Right lobe of liver (tissue), 6 donors: ENCODE data around the gene EGF. TPM values are rescaled to one million over a fixed set of nuclear protein-coding genes. Genes with fewer than 3 reads are reported as not detected.

Experiments used
- ATAC-seq, 4 donors: fragments of 200-7000 bp; cut with Tn5 transposase; one replicate each; pipeline ENCODE4 v1.9.1; 2020; ENCODE audit warnings: mild to moderate bottlenecking in 4 of 4, moderate library complexity in 4 of 4
- DNase-seq, 3 donors: peaks; one replicate each; pipeline ENCODE4 v3.0.0-alpha.2; 2020
- H3K27ac ChIP-seq, 3 donors: fragments of 200-600 bp; one replicate each; pipeline ENCODE4 v1.8.0; 2022
- H3K27me3 ChIP-seq, 2 donors: fragments of 200-600 bp; one replicate each; pipeline ENCODE4 v1.8.0; 2022
- H3K36me3 ChIP-seq, 4 donors: fragments of 200-600 bp; sonication (generic) in 1 of 4; one replicate each; pipeline versions ENCODE4 v1.5.1 to v1.8.0; 2017 to 2022; ENCODE audit warnings: control low read depth in 1 of 4
- H3K4me1 ChIP-seq, 4 donors: fragments of 200-600 bp; sonication (generic) in 1 of 4; one replicate each; pipeline versions ENCODE4 v1.5.1 to v1.8.0; 2017 to 2022; ENCODE audit warnings: control low read depth in 1 of 4
- H3K4me3 ChIP-seq, 3 donors: fragments of 200-600 bp; one replicate each; pipeline ENCODE4 v1.8.0; 2022
- H3K9me3 ChIP-seq, 4 donors: fragments of 200-600 bp; sonication (generic) in 1 of 4; one replicate each; pipeline versions ENCODE4 v1.5.1 to v1.8.0; 2017 to 2022; ENCODE audit warnings: control low read depth in 1 of 4
- POLR2A ChIP-seq: fragments of 450-650 bp; IDR thresholded peaks from one replicate; pipeline ENCODE4 v1.6.1; 2017; ENCODE audit warnings: antibody characterized with exemption, mild to moderate bottlenecking
- WGBS: methylation state at CpG from one replicate; pipeline ENCODE4 v1.1.6; 2018; ENCODE audit warnings: low coverage, low lambda C conversion rate; ENCODE audit not compliant: insufficient coverage; ENCODE audit errors: missing lambda C conversion rate; 5-methylcytosine and 5-hydroxymethylcytosine counted together
- intact Hi-C, 2 donors: fragments of 100-400 bp; cut with DNase I; formaldehyde crosslinking; loops; one replicate each; pipeline versions ENCODE4 v1.11.2 to v1.14.1; 2022
- small RNA-seq, 2 experiments: library from RNA; depleted of rRNA; stranded (forward); fragments of <200 nt; gene quantifications; one replicate each; pipeline ENCODE3, GENCODE V24; 2016
- total RNA-seq, 6 experiments: library from RNA; depleted of rRNA in 2 of 6; stranded (reverse); fragments of >200 nt in 2 of 6; fragmentation: NEBNext Ultra II Directional in 3 of 6; extraction: Animal tissue kit (Norgen Biotek cat#: 25700) in 3 of 6; gene quantifications; one replicate each; pipeline versions ENCODE4 v1.1.0 to v1.2.4, GENCODE V29; 2016 to 2023
- TF ChIP-seq, protein P1 (sequence below), 4 donors: fragments of 200-600 bp in 3 of 4; fragments of 450-650 bp in 1 of 4; IDR thresholded peaks; one replicate each; pipeline versions ENCODE4 v1.5.1 to v1.8.0; 2016 to 2022; ENCODE audit warnings: antibody characterized with exemption in 4 of 4, mild to moderate bottlenecking in 2 of 4
- donor health status: DM: no; HTN: yes; CAD: no.
- donor health status: DM: no; HTN: no; CAD: no.
- donor health status: DM: no; HTN: no; CAD: no.
- donor health status: DM: no; HTN: yes; CAD: no.
- donor health status: DM: no; HTN: yes; CAD: no.

EGF gene
- total RNA-seq, 6 experiments from 2014 or later: not detected

GRCh38 chr4:110058677-110059076 is 146.0 kb downstream of the EGF start:
- Histone ChIP-seq H3K4me3 (no peak overlapping the region), H3K4me1 (peaks cover 0 to 66% (median 16%) of the 10 kb centered on the region in 4 donors), H3K27me3 (no peaks in the 10 kb centered on the region), H3K27ac (no peak overlapping the region), H3K36me3 (no peaks in the 10 kb centered on the region), H3K9me3 (no peaks in the 10 kb centered on the region)
- intact Hi-C loops: no loop called here
- DNase-seq (no peak), ATAC-seq (no peak)
- TF ChIP-seq, protein P1, sequence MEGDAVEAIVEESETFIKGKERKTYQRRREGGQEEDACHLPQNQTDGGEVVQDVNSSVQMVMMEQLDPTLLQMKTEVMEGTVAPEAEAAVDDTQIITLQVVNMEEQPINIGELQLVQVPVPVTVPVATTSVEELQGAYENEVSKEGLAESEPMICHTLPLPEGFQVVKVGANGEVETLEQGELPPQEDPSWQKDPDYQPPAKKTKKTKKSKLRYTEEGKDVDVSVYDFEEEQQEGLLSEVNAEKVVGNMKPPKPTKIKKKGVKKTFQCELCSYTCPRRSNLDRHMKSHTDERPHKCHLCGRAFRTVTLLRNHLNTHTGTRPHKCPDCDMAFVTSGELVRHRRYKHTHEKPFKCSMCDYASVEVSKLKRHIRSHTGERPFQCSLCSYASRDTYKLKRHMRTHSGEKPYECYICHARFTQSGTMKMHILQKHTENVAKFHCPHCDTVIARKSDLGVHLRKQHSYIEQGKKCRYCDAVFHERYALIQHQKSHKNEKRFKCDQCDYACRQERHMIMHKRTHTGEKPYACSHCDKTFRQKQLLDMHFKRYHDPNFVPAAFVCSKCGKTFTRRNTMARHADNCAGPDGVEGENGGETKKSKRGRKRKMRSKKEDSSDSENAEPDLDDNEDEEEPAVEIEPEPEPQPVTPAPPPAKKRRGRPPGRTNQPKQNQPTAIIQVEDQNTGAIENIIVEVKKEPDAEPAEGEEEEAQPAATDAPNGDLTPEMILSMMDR (IDR thresholded peaks at IDR 0.05): no peak
- no peak for TF ChIP-seq POLR2A
- 100% methylated on average over 1 of the region's 1 CpG for WGBS

GRCh38 chr4:110059556-110060191 is 147.0 kb downstream of the EGF start:
- intact Hi-C loops: loop anchor here in 1 of 2 donors (5.0 kb wide), 1 partner anchor 148 kb away; no protein-coding TSS in a partner anchor
- H3K4me3 ChIP-seq: no peak overlapping the region
- ATAC-seq: no peak

GRCh38 chr4:110061076-110061475 is 148.4 kb downstream of the EGF start:
- 60% methylated on average over 2 of the region's 2 CpGs for WGBS
- intact Hi-C loops: loop anchor here in 1 of 2 donors (5.0 kb wide), 1 partner anchor 146 kb away; no protein-coding TSS in a partner anchor
- TF ChIP-seq, protein P1 (IDR thresholded peaks at IDR 0.05): no peak
- no peak for TF ChIP-seq POLR2A
- Histone ChIP-seq H3K9me3 (no peaks in the 10 kb centered on the region), H3K36me3 (no peaks in the 10 kb centered on the region), H3K4me3 (no peak overlapping the region), H3K27ac (no peak overlapping the region), H3K4me1 (peaks cover 0 to 67% (median 14%) of the 10 kb centered on the region in 4 donors), H3K27me3 (no peaks in the 10 kb centered on the region)
- DNase-seq: no peak
- ATAC-seq: no peak

More at GRCh38 chr4:110059556-110060191, 147.0 kb downstream of the EGF start:
- TF ChIP-seq POLR2A: no peak
- TF ChIP-seq, protein P1 (IDR thresholded peaks at IDR 0.05): no peak
- H3K27ac ChIP-seq: peak overlapping the region in 1 of 3 donors; percentile 24
- peaks cover 0 to 71% (median 18%) of the 10 kb centered on the region in 4 donors for H3K4me1 ChIP-seq
- DNase-seq: no peak
- 52% methylated on average over 3 of the region's 3 CpGs for whole genome bisulfite sequencing
- no peaks in the 10 kb centered on the region for H3K36me3 ChIP-seq
- H3K27me3 ChIP-seq: no peaks in the 10 kb centered on the region
- H3K9me3 ChIP-seq: no peaks in the 10 kb centered on the region

Small RNAs within 50 kb of the gene (small RNA-seq; reads per million reads assigned to genes)
- gene RNU6-35P: 0 reads per million in 2 experiments

Other genes starting within 250 kb of the EGF start
- gene CASP6, start 209.4 kb upstream of the EGF start, total RNA-seq: 10 to 100 TPM; 14.1 to 18.4 (median 15.3) TPM
- 10 to 100 TPM; 22.0 to 31.9 (median 27.4) TPM for gene PLA2G12A, start 182.8 kb upstream of the EGF start, total RNA-seq
- 100 to 1,000 TPM; 316 to 610 (median 469) TPM for gene CFI, start 110.9 kb upstream of the EGF start, total RNA-seq
- 1 to 10 TPM; 2.9 to 7.1 (median 4.4) TPM for gene GAR1, start 97.1 kb upstream of the EGF start, total RNA-seq
- under 1 TPM in 2 of 6 experiments, not detected in 4; 0.18 to 0.25 TPM for gene RRH, start 84.9 kb upstream of the EGF start, total RNA-seq
- under 1 TPM; 0.05 to 0.25 (median 0.15) TPM for gene LRIT3, start 64.8 kb upstream of the EGF start, total RNA-seq